ENCODE data around the gene DCUN1D2. TPM values are rescaled to one million over a fixed set of nuclear protein-coding genes. Genes with fewer than 3 reads are reported as not detected.

Gene DCUN1D2
- total and polyA plus RNA-seq, 9 donors = 9.7 to 31.4 (median 16.4) TPM

- Histone ChIP-seq H3K36me3 (no peaks in the 10 kb centered on the region), H3K9me3 (no peaks in the 10 kb centered on the region), H3K4me1 (ENCODE audit: insufficient read depth) (peaks cover 2% of the 10 kb centered on the region), H3K27ac (no peak overlapping the region), H3K4me3 (no peak overlapping the region), H3K27me3 (no peaks in the 10 kb centered on the region)
- intact Hi-C loops (cut with DNase I) = no loop called here
- peak in 1 of 5 donors; percentile 20 for DNase-seq
- no peak for TF ChIP-seq EP300 (IDR thresholded peaks at IDR 0.05)
- no peak for TF ChIP-seq POLR2A (IDR thresholded peaks at IDR 0.05)
- TF ChIP-seq CTCF (IDR thresholded peaks at IDR 0.05) = no peak
- WGBS, 3 donors = 94 to 96% (median 94%) methylated on average over 12 of the region's 12 CpGs
Measured at GRCh38 chr13:113534236-113534860, 43.8 kb upstream of the DCUN1D2 start.

DNA sequence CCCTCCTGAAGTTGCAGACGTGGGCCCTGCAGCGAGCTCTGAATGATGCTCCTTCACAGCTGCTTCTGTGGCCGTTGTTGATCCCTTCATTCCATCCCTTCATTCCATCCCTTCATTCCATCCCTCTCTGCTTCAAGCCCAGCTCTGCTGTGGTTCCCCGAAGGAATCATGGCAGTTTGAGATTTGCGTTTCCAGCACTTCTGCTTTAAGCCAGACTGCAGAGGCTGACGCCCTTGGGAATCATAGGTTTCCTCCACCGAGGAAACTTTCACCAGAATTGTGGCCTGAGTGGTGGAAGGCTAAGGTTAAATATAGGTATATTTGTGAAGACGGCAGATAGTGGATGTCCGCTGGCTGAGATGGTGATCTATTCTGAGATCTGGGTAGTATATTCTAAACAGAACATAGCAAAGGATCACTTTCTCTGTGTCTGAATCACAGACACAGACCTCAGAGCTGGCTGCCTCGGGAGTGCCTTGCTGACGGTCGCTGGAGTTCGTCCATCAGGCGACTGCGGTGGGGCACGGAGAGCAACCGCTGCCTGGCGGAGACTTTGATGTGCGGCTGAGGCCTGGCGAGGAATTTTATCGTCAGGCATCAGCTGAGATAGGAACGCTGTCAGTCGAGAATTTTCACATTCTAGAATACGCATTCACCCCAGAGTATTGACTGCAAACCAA is 42.8 kb upstream of the DCUN1D2 start:
- intact Hi-C loops (cut with DNase I) = no loop called here

DNA sequence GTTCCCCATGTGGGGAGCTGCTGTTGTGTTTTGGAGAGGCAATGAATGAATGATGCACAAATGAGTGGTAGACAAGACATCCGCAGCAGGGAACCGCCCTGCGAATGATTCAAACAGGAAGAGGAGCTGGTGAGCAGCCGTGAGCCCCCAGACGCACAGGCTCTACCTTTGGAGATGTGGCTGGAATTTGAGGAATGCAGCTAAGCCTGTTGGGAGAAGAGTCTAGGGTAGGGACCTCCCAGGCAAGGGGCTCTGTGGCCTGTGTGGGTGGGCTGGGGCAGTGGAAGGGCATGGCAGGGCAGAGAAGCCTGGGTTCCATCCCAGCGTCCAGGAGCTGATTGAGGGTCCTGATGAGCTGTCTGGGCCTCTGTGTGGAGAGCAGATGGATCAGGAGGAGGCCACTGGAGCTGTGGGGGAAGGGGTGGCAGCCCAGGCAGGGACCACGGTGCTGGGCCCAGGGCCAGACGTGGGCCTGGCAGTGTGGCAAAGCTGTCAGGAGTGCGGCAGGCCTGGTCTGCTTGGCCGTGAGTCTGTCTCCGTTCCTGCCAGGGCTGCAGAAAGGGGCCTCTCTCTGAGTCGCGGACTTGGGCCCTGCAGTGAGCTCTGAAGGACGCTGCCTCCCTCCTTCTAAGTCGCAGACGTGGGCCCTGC is 41.8 kb upstream of the DCUN1D2 start:
- intact Hi-C loops (cut with DNase I) = no loop called here
- Histone ChIP-seq H3K4me1 (ENCODE audit: insufficient read depth) (peaks cover 2% of the 10 kb centered on the region), H3K36me3 (no peaks in the 10 kb centered on the region), H3K27me3 (no peaks in the 10 kb centered on the region), H3K4me3 (no peak overlapping the region), H3K27ac (no peak overlapping the region), H3K9me3 (no peaks in the 10 kb centered on the region)
- peak in 1 of 5 donors; percentile 34 for DNase-seq
- TF ChIP-seq EP300 (IDR thresholded peaks at IDR 0.05) (no peak), POLR2A (IDR thresholded peaks at IDR 0.05) (no peak), CTCF (IDR thresholded peaks at IDR 0.05) (no peak)
- 25 to 61% (median 45%) methylated on average over 16 of the region's 16 CpGs for WGBS, 3 donors

More for the DNA sequence above, 42.8 kb upstream of the DCUN1D2 start:
- Histone ChIP-seq H3K27ac (no peak overlapping the region), H3K27me3 (no peaks in the 10 kb centered on the region), H3K4me1 (ENCODE audit: insufficient read depth) (peaks cover 2% of the 10 kb centered on the region), H3K36me3 (no peaks in the 10 kb centered on the region), H3K4me3 (no peak overlapping the region), H3K9me3 (no peaks in the 10 kb centered on the region)
- 77 to 79% (median 79%) methylated on average over 24 of the region's 24 CpGs for WGBS, 3 donors
- peak in 1 of 5 donors; percentile 24 for DNase-seq
- no peak for TF ChIP-seq POLR2A (IDR thresholded peaks at IDR 0.05)
- no peak for TF ChIP-seq CTCF (IDR thresholded peaks at IDR 0.05)
- TF ChIP-seq EP300 (IDR thresholded peaks at IDR 0.05) = no peak

GRCh38 chr13:113531041-113531873 is 40.7 kb upstream of the DCUN1D2 start:
- WGBS, 3 donors = 93 to 95% (median 95%) methylated on average over 49 of the region's 49 CpGs
- DNase-seq = peak in 1 of 5 donors; percentile 28
- intact Hi-C loops (cut with DNase I) = no loop called here

More at GRCh38 chr13:113531041-113531873, 40.7 kb upstream of the DCUN1D2 start:
- H3K27me3 ChIP-seq = no peaks in the 10 kb centered on the region
- no peak for TF ChIP-seq POLR2A (IDR thresholded peaks at IDR 0.05)
- TF ChIP-seq CTCF (IDR thresholded peaks at IDR 0.05) = no peak
- TF ChIP-seq EP300 (IDR thresholded peaks at IDR 0.05) = no peak
- H3K36me3 ChIP-seq = no peaks in the 10 kb centered on the region
- no peak overlapping the region for H3K27ac ChIP-seq
- H3K4me3 ChIP-seq = no peak overlapping the region
- no peaks in the 10 kb centered on the region for H3K9me3 ChIP-seq
- peaks cover 2% of the 10 kb centered on the region for H3K4me1 ChIP-seq (ENCODE audit: insufficient read depth)

All from ovary (tissue), 9 donors.